Measurements from ENCODE around the gene SLC25A48.

DNA sequence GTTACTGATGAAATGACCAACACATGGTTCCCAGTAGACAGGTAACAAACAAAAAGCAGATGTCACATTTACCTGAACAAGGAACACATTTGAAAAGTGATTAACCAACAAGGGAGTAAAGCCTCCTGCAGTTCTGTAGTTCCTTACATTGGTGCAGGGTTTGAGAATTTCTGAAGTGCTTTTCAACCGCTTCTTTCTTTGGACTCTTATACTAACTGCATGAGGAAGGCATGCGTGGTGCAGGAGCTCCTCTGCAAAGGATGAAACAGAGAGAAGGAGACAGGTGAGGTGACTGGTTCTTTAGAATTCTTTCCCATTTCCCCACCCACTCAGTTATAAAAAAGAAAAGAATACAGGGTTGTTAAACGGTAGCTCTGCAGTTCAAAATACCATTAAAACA lies 65.8 kb downstream of the SLC25A48 start:
- TF ChIP-seq, protein P1, sequence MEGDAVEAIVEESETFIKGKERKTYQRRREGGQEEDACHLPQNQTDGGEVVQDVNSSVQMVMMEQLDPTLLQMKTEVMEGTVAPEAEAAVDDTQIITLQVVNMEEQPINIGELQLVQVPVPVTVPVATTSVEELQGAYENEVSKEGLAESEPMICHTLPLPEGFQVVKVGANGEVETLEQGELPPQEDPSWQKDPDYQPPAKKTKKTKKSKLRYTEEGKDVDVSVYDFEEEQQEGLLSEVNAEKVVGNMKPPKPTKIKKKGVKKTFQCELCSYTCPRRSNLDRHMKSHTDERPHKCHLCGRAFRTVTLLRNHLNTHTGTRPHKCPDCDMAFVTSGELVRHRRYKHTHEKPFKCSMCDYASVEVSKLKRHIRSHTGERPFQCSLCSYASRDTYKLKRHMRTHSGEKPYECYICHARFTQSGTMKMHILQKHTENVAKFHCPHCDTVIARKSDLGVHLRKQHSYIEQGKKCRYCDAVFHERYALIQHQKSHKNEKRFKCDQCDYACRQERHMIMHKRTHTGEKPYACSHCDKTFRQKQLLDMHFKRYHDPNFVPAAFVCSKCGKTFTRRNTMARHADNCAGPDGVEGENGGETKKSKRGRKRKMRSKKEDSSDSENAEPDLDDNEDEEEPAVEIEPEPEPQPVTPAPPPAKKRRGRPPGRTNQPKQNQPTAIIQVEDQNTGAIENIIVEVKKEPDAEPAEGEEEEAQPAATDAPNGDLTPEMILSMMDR (conservative IDR thresholded peaks at IDR 0.05; ENCODE audit: low read depth, low read length) = no peak
- TF ChIP-seq EZH2 (IDR thresholded peaks at IDR 0.05; ENCODE audit: borderline replicate concordance, low read depth, low read length, poor library complexity, severe bottlenecking) = peak; percentile 32

Measured in A673 (cell line).